ENCODE measurements around the gene TMEM184B. TPM values are rescaled to one million over a fixed set of nuclear protein-coding genes. Genes with fewer than 3 reads are reported as not detected.

Gene TMEM184B
- total RNA-seq, 1 donor from 2014 or later, result 88.0 TPM

GRCh38 chr22:38248280-38248679, 24.5 kb downstream of the TMEM184B start:
- Mint-ChIP-seq H3K4me1 (ENCODE audit: unreplicated experiment) (peaks cover 10% of the 10 kb centered on the region), H3K4me3 (ENCODE audit: unreplicated experiment) (no peak overlapping the region), H3K27me3 (ENCODE audit: unreplicated experiment) (no peaks in the 10 kb centered on the region), H3K27ac (ENCODE audit: unreplicated experiment) (peak overlapping the region; percentile 48), H3K36me3 (ENCODE audit: unreplicated experiment) (peaks cover 20% of the 10 kb centered on the region), H3K9me3 (ENCODE audit: unreplicated experiment) (no peaks in the 10 kb centered on the region)
- DNase-seq (ENCODE audit: extremely low spot score, unreplicated experiment), result no peak
- TF ChIP-seq, protein P1, sequence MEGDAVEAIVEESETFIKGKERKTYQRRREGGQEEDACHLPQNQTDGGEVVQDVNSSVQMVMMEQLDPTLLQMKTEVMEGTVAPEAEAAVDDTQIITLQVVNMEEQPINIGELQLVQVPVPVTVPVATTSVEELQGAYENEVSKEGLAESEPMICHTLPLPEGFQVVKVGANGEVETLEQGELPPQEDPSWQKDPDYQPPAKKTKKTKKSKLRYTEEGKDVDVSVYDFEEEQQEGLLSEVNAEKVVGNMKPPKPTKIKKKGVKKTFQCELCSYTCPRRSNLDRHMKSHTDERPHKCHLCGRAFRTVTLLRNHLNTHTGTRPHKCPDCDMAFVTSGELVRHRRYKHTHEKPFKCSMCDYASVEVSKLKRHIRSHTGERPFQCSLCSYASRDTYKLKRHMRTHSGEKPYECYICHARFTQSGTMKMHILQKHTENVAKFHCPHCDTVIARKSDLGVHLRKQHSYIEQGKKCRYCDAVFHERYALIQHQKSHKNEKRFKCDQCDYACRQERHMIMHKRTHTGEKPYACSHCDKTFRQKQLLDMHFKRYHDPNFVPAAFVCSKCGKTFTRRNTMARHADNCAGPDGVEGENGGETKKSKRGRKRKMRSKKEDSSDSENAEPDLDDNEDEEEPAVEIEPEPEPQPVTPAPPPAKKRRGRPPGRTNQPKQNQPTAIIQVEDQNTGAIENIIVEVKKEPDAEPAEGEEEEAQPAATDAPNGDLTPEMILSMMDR (IDR thresholded peaks at IDR 0.05), result no peak

GRCh38 chr22:38247713-38248112, 25.1 kb downstream of the TMEM184B start:
- Mint-ChIP-seq H3K4me3 (ENCODE audit: unreplicated experiment) (no peak overlapping the region), H3K27ac (ENCODE audit: unreplicated experiment) (no peak overlapping the region), H3K36me3 (ENCODE audit: unreplicated experiment) (peaks cover 20% of the 10 kb centered on the region), H3K27me3 (ENCODE audit: unreplicated experiment) (no peaks in the 10 kb centered on the region), H3K4me1 (ENCODE audit: unreplicated experiment) (peaks cover 15% of the 10 kb centered on the region), H3K9me3 (ENCODE audit: unreplicated experiment) (no peaks in the 10 kb centered on the region)
- DNase-seq (ENCODE audit: extremely low spot score, unreplicated experiment), result no peak
- TF ChIP-seq, protein P1 (IDR thresholded peaks at IDR 0.05), result no peak

GRCh38 chr22:38246692-38247091, 26.1 kb downstream of the TMEM184B start:
- no peaks in the 10 kb centered on the region for H3K27me3 Mint-ChIP-seq (ENCODE audit: unreplicated experiment)
- no peaks in the 10 kb centered on the region for H3K9me3 Mint-ChIP-seq (ENCODE audit: unreplicated experiment)
- H3K27ac Mint-ChIP-seq (ENCODE audit: unreplicated experiment), result no peak overlapping the region

GRCh38 chr22:38246046-38246658, 26.7 kb downstream of the TMEM184B start:
- Mint-ChIP-seq H3K4me3 (ENCODE audit: unreplicated experiment) (no peak overlapping the region), H3K4me1 (ENCODE audit: unreplicated experiment) (peaks cover 22% of the 10 kb centered on the region), H3K36me3 (ENCODE audit: unreplicated experiment) (peaks cover 20% of the 10 kb centered on the region), H3K9me3 (ENCODE audit: unreplicated experiment) (no peaks in the 10 kb centered on the region), H3K27me3 (ENCODE audit: unreplicated experiment) (no peaks in the 10 kb centered on the region), H3K27ac (ENCODE audit: unreplicated experiment) (no peak overlapping the region)
- TF ChIP-seq, protein P1 (IDR thresholded peaks at IDR 0.05), result no peak
- no peak for DNase-seq (ENCODE audit: extremely low spot score, unreplicated experiment)

More at GRCh38 chr22:38246692-38247091, 26.1 kb downstream of the TMEM184B start:
- DNase-seq (ENCODE audit: extremely low spot score, unreplicated experiment), result no peak
- no peak overlapping the region for H3K4me3 Mint-ChIP-seq (ENCODE audit: unreplicated experiment)
- TF ChIP-seq, protein P1 (IDR thresholded peaks at IDR 0.05), result no peak
- H3K36me3 Mint-ChIP-seq (ENCODE audit: unreplicated experiment), result peaks cover 20% of the 10 kb centered on the region
- peaks cover 21% of the 10 kb centered on the region for H3K4me1 Mint-ChIP-seq (ENCODE audit: unreplicated experiment)

DNA sequence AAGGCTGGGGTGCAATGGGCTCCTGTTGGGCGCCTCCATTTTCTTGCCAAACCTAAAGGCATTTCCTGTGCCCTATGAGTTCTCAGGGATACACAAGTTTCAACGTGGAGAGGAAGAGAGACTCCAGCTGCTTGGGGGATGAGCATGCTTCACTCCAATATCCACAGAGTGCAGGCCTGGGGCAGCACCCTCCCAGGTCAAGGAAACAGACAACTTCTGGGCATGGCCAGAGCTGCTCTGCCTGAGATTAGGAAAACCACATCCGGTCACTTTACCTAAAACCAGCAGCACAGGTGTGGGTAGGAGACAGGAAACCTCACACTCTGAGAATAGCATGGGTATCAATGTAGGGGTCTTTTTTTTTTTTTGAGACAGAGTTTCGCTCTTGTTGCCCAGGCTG, 28.7 kb downstream of the TMEM184B start:
- peaks cover 42% of the 10 kb centered on the region for H3K4me1 Mint-ChIP-seq (ENCODE audit: unreplicated experiment)
- H3K9me3 Mint-ChIP-seq (ENCODE audit: unreplicated experiment), result no peaks in the 10 kb centered on the region
- H3K27me3 Mint-ChIP-seq (ENCODE audit: unreplicated experiment), result no peaks in the 10 kb centered on the region
- peaks cover 17% of the 10 kb centered on the region for H3K36me3 Mint-ChIP-seq (ENCODE audit: unreplicated experiment)
- peak overlapping the region; percentile 49 for H3K27ac Mint-ChIP-seq (ENCODE audit: unreplicated experiment)
- DNase-seq (ENCODE audit: extremely low spot score, unreplicated experiment), result no peak
- TF ChIP-seq, protein P1 (IDR thresholded peaks at IDR 0.05), result no peak
- no peak overlapping the region for H3K4me3 Mint-ChIP-seq (ENCODE audit: unreplicated experiment)

All from osteocyte (in vitro differentiated cells).